Measurements from ENCODE around the gene RYR1.

DNA sequence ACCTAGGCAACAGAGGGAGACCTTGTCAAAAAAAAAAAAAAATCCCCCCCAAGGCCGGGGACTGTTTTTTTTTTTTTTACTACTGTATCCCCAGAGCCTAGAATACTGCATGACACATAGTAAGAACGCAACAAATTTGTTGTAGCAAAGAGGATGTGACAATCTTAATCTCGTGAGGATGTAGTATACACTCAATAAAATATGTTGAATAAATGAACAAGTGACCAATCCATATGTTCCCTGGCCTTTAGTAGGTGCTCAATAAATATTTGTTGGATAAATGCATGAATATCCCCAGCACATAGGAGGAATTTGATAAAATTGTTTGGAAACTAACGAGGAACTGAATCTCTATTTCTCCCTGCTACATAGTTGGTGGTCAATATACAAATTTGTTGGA is 108.5 kb downstream of the RYR1 start:
- TF ChIP-seq, protein P1, sequence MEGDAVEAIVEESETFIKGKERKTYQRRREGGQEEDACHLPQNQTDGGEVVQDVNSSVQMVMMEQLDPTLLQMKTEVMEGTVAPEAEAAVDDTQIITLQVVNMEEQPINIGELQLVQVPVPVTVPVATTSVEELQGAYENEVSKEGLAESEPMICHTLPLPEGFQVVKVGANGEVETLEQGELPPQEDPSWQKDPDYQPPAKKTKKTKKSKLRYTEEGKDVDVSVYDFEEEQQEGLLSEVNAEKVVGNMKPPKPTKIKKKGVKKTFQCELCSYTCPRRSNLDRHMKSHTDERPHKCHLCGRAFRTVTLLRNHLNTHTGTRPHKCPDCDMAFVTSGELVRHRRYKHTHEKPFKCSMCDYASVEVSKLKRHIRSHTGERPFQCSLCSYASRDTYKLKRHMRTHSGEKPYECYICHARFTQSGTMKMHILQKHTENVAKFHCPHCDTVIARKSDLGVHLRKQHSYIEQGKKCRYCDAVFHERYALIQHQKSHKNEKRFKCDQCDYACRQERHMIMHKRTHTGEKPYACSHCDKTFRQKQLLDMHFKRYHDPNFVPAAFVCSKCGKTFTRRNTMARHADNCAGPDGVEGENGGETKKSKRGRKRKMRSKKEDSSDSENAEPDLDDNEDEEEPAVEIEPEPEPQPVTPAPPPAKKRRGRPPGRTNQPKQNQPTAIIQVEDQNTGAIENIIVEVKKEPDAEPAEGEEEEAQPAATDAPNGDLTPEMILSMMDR (conservative IDR thresholded peaks at IDR 0.05; ENCODE audit: low read length): no peak
- no peak for TF ChIP-seq EZH2phosphoT487 (IDR thresholded peaks at IDR 0.05; ENCODE audit: borderline replicate concordance, low read depth, low read length)

Measured in OCI-LY7 (cell line).